Mucosa of descending colon (tissue), 3 donors: ENCODE data around the gene MAGI2. TPM values are rescaled to one million over a fixed set of nuclear protein-coding genes. Genes with fewer than 3 reads are reported as not detected.

Source experiments
- ATAC-seq: fragments of 200-7000 bp; cut with Tn5 transposase; one replicate; pipeline ENCODE4 v1.9.1; 2020; ENCODE audit warnings: mild to moderate bottlenecking, moderate library complexity
- DNase-seq, 3 donors: peaks; one replicate each; pipeline ENCODE4 v3.0.0-alpha.2; 2020
- H3K36me3 ChIP-seq: fragments of 200-600 bp; one replicate; pipeline ENCODE4 v1.8.0; 2021; ENCODE audit warnings: low read depth, mild to moderate bottlenecking
- H3K4me1 ChIP-seq: fragments of 200-600 bp; one replicate; pipeline ENCODE4 v1.8.0; 2021; ENCODE audit warnings: low read depth, mild to moderate bottlenecking
- H3K4me3 ChIP-seq: fragments of 200-600 bp; one replicate; pipeline ENCODE4 v1.8.0; 2021; ENCODE audit warnings: mild to moderate bottlenecking
- H3K9me3 ChIP-seq: fragments of 200-600 bp; one replicate; pipeline ENCODE4 v1.8.0; 2021; ENCODE audit warnings: mild to moderate bottlenecking
- CTCF ChIP-seq: fragments of 200-600 bp; IDR thresholded peaks from one replicate; pipeline ENCODE4 v1.8.0; 2022; ENCODE audit warnings: antibody characterized with exemption, mild to moderate bottlenecking
- intact Hi-C, 2 donors: fragments of 100-400 bp; cut with DNase I in 1 of 2; cut with micrococcal nuclease in 1 of 2; formaldehyde crosslinking; loops; one replicate each; pipeline versions ENCODE4 v1.11.0 to v1.11.1; 2022; cut with DNase I, micrococcal nuclease
- total RNA-seq, 3 donors: library from RNA; stranded (reverse); fragmentation: NEBNext Ultra II Directional in 2 of 3; extraction: Animal tissue kit (Norgen Biotek cat#: 25700) in 2 of 3; gene quantifications; one replicate each; pipeline versions ENCODE4 v1.2.1 to v1.2.4, GENCODE V29; 2021 to 2023
- donor health status: DM: no; HTN: no; CAD: no; lungs with moderate emphysema.
- donor health status: DM: no; HTN: no; CAD: no.
- donor health status: DM: no; HTN: yes; CAD: no.

MAGI2 gene
- total RNA-seq, 3 donors from 2014 or later, result 1.9 to 14.5 (median 2.7) TPM

- TF ChIP-seq CTCF, result no peak
- DNase-seq (no peak), ATAC-seq (no peak)
- intact Hi-C loops, result no loop called here
- Histone ChIP-seq H3K36me3 (no peaks in the 10 kb centered on the region), H3K9me3 (no peaks in the 10 kb centered on the region), H3K4me3 (no peak overlapping the region), H3K4me1 (no peaks in the 10 kb centered on the region)
Measured at GRCh38 chr7:78924581-78924980, 528.9 kb downstream of the MAGI2 start.

DNA sequence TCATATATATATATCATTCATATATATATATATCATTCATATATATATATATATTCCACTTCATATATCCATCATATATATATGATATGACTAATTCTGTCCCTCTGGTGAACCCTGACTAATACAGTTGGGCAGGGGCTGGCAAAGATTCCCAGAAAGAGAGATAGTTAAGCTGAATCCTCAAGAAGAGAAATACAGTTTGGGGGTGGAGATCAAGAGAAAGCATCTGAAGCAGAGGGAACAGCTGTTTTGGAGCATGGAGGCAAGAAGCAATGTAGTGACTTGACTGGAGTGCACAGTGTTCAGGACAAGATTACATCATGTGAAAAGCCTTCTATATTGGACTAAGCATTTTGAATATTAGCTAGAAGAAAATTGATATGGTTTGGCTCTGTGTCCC is 540.7 kb downstream of the MAGI2 start:
- no peak for TF ChIP-seq CTCF
- no peaks in the 10 kb centered on the region for H3K9me3 ChIP-seq
- no peak overlapping the region for H3K4me3 ChIP-seq
- ATAC-seq (no peak), DNase-seq (no peak)
- H3K36me3 ChIP-seq, result no peaks in the 10 kb centered on the region
- intact Hi-C loops, result no loop called here
- no peaks in the 10 kb centered on the region for H3K4me1 ChIP-seq

DNA sequence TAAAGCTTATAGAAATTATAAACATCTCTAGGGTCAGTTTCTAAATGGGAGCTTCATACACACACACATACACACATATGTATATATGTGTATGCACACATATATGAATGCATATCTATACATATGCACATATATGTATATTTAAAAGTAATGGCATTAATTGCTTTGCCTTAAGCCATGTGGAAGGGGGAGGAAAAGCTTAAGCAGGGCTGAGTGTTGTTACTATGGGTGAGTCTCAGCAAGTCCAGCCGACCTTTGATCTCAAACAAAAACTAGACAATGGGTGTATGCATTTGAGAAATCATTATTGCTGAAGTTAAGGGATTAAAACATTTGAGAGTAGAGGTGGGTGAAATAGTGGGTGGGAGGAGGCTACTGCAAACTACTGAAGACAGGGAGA is 546.7 kb downstream of the MAGI2 start:
- no peak for TF ChIP-seq CTCF
- intact Hi-C loops, result no loop called here
- H3K36me3 ChIP-seq, result no peaks in the 10 kb centered on the region
- H3K4me1 ChIP-seq, result peaks cover 2% of the 10 kb centered on the region
- no peak overlapping the region for H3K4me3 ChIP-seq
- H3K9me3 ChIP-seq, result no peaks in the 10 kb centered on the region
- DNase-seq (no peak), ATAC-seq (peak; percentile 25)

GRCh38 chr7:78905436-78905835 is 548.0 kb downstream of the MAGI2 start:
- peaks cover 2% of the 10 kb centered on the region for H3K4me1 ChIP-seq

DNA sequence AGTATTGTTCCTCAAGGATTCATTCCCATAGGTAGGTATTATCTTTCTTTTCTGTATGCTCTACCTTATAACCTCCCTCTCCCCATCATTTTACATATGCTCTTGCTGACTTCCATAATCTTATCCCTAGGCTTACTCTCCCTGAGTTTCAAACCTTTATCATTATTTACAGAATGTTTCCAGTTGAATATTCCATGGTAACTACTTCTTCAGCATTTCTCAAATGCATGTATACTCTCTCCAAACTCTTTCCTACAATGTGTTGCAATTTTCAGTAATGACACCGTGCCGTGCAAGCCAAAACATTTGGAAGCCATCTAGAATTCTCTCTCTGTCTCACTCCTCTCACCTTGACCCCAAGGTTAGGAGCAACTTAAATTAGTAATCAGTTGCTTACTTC is 548.5 kb downstream of the MAGI2 start:
- Histone ChIP-seq H3K4me3 (no peak overlapping the region), H3K36me3 (no peaks in the 10 kb centered on the region), H3K4me1 (peaks cover 2% of the 10 kb centered on the region), H3K9me3 (no peaks in the 10 kb centered on the region)
- ATAC-seq (no peak), DNase-seq (no peak)
- TF ChIP-seq CTCF, result no peak
- intact Hi-C loops, result no loop called here

More at GRCh38 chr7:78905436-78905835, 548.0 kb downstream of the MAGI2 start:
- no peak for ATAC-seq
- H3K36me3 ChIP-seq, result no peaks in the 10 kb centered on the region
- DNase-seq, result no peak
- no peak overlapping the region for H3K4me3 ChIP-seq
- H3K9me3 ChIP-seq, result no peaks in the 10 kb centered on the region
- intact Hi-C loops, result no loop called here
- no peak for TF ChIP-seq CTCF

DNA sequence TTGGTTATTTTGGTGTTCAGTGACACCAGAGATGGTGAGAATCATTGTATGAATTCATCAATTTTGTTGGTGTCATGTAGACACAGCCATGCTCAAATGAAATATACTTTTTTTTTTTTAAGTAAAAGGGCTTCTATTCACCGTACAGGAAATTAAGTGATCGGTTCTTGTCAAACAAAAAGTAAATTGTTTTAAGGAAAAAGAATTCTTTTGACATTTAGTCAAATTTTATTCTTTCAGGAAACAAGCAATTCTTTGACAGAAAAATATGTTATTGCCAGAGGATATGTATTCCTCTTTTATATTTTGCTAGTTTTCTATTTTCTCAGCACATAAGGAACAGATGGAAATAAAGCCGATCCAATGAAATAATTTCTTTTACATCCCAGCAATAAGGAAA is 551.9 kb downstream of the MAGI2 start:
- peaks cover 2% of the 10 kb centered on the region for H3K4me1 ChIP-seq
- intact Hi-C loops, result no loop called here

More for the DNA sequence above, 551.9 kb downstream of the MAGI2 start:
- Histone ChIP-seq H3K36me3 (no peaks in the 10 kb centered on the region), H3K4me3 (no peak overlapping the region), H3K9me3 (no peaks in the 10 kb centered on the region)
- no peak for TF ChIP-seq CTCF
- DNase-seq (no peak), ATAC-seq (no peak)
